SK-N-SH (cell line): ENCODE results near the gene TECPR2.

Experiments
- CHD2 ChIP-seq: fragments of 150-350 bp; IDR thresholded peaks from 2 replicates; pipeline ENCODE4 v1.6.1; 2018; ENCODE audit warnings: low read length; ENCODE audit not compliant: partially characterized antibody
- GATA2 ChIP-seq: sonication (generic); formaldehyde crosslinking; IDR thresholded peaks from 2 replicates; pipeline ENCODE4 v1.5.0; 2020; ENCODE audit warnings: mild to moderate bottlenecking, missing genetic modification reagents
- JUND ChIP-seq: IDR thresholded peaks from 2 replicates; pipeline ENCODE4 v1.4.0; 2012
- POLR2AphosphoS5 ChIP-seq: IDR thresholded peaks from 2 replicates; pipeline ENCODE4 v1.6.1; 2012; ENCODE audit warnings: low read depth, low read length
- RCOR1 ChIP-seq: fragments of 150-350 bp; IDR thresholded peaks from 2 replicates; pipeline ENCODE4 v1.6.1; 2017; ENCODE audit warnings: antibody characterized with exemption, low read length
- RFX5 ChIP-seq: IDR thresholded peaks from 2 replicates; pipeline ENCODE4 v1.6.1; 2012; ENCODE audit warnings: mild to moderate bottlenecking, improper control_type of control experiment, low read length
- SMC3 ChIP-seq: IDR thresholded peaks from 2 replicates; pipeline ENCODE4 v1.6.1; 2012; ENCODE audit warnings: low read depth, low read length, improper control_type of control experiment
- TEAD4 ChIP-seq: IDR thresholded peaks from 2 replicates; pipeline ENCODE4 v1.4.0; 2012; ENCODE audit warnings: mild to moderate bottlenecking, borderline replicate concordance; ENCODE audit not compliant: insufficient read depth
- TF ChIP-seq, protein P1 (sequence below): fragments of 200-600 bp; sonication (generic); IDR thresholded peaks from 2 replicates; pipeline ENCODE4 v1.6.1; 2017; ENCODE audit warnings: antibody characterized with exemption, mild to moderate bottlenecking, moderate library complexity
- TF ChIP-seq, protein P2 (sequence below): IDR thresholded peaks from 2 replicates; pipeline ENCODE4 v1.4.0; 2012; ENCODE audit warnings: low read depth, borderline replicate concordance
- TF ChIP-seq, protein P3 (sequence below): IDR thresholded peaks from 2 replicates; pipeline ENCODE4; 2012
- TF ChIP-seq, protein P4 (sequence below): IDR thresholded peaks from 2 replicates; pipeline ENCODE4 v1.4.0; 2012; ENCODE audit warnings: low read depth, borderline replicate concordance
- TF ChIP-seq, protein P5 (sequence below): IDR thresholded peaks from 2 replicates; pipeline ENCODE4 v1.6.1; 2012; ENCODE audit warnings: mild to moderate bottlenecking, low read depth, low read length, moderate library complexity
- TF ChIP-seq, protein P6 (sequence below): fragments of 150-350 bp; IDR thresholded peaks from 2 replicates; pipeline ENCODE4 v1.6.1; 2017; ENCODE audit warnings: antibody characterized with exemption, low read length, low read depth, borderline replicate concordance

DNA sequence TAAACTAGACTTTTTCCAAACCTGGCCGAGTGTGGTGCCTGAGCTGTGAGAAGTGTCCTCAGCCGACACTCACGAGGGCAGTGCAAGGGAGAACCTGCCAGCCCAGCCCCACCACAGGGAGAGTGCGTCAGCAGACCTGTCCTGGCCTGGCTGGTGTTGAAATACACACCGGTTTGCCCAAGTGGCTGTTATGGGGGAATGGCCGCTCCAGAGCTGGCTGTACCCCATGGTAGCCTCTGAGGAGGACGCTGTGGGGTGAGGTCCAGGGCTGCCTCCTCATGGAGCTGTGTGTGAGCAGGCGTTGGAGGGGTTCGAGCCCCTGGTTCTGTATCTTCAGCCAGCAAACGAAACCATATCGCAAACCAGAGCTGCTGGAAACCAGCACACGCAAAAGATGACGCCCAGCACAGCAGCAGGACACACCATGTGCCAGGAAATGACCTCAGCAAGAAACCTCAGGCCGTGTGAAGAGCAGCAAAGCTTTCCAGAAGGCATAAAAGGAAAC, 137.5 kb downstream of the TECPR2 start:
- TF ChIP-seq, protein P1, sequence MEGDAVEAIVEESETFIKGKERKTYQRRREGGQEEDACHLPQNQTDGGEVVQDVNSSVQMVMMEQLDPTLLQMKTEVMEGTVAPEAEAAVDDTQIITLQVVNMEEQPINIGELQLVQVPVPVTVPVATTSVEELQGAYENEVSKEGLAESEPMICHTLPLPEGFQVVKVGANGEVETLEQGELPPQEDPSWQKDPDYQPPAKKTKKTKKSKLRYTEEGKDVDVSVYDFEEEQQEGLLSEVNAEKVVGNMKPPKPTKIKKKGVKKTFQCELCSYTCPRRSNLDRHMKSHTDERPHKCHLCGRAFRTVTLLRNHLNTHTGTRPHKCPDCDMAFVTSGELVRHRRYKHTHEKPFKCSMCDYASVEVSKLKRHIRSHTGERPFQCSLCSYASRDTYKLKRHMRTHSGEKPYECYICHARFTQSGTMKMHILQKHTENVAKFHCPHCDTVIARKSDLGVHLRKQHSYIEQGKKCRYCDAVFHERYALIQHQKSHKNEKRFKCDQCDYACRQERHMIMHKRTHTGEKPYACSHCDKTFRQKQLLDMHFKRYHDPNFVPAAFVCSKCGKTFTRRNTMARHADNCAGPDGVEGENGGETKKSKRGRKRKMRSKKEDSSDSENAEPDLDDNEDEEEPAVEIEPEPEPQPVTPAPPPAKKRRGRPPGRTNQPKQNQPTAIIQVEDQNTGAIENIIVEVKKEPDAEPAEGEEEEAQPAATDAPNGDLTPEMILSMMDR: no peak
- TF ChIP-seq JUND (no peak), CHD2 (no peak), POLR2AphosphoS5 (no peak), RFX5 (no peak), RCOR1 (no peak), GATA2 (CRISPR knock-in tag) (no peak), TEAD4 (no peak), SMC3 (no peak)
- TF ChIP-seq, protein P2, sequence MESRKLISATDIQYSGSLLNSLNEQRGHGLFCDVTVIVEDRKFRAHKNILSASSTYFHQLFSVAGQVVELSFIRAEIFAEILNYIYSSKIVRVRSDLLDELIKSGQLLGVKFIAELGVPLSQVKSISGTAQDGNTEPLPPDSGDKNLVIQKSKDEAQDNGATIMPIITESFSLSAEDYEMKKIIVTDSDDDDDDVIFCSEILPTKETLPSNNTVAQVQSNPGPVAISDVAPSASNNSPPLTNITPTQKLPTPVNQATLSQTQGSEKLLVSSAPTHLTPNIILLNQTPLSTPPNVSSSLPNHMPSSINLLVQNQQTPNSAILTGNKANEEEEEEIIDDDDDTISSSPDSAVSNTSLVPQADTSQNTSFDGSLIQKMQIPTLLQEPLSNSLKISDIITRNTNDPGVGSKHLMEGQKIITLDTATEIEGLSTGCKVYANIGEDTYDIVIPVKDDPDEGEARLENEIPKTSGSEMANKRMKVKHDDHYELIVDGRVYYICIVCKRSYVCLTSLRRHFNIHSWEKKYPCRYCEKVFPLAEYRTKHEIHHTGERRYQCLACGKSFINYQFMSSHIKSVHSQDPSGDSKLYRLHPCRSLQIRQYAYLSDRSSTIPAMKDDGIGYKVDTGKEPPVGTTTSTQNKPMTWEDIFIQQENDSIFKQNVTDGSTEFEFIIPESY: no peak
- TF ChIP-seq, protein P3, sequence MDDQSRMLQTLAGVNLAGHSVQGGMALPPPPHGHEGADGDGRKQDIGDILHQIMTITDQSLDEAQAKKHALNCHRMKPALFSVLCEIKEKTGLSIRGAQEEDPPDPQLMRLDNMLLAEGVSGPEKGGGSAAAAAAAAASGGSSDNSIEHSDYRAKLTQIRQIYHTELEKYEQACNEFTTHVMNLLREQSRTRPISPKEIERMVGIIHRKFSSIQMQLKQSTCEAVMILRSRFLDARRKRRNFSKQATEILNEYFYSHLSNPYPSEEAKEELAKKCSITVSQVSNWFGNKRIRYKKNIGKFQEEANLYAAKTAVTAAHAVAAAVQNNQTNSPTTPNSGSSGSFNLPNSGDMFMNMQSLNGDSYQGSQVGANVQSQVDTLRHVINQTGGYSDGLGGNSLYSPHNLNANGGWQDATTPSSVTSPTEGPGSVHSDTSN: no peak
- TF ChIP-seq, protein P4, sequence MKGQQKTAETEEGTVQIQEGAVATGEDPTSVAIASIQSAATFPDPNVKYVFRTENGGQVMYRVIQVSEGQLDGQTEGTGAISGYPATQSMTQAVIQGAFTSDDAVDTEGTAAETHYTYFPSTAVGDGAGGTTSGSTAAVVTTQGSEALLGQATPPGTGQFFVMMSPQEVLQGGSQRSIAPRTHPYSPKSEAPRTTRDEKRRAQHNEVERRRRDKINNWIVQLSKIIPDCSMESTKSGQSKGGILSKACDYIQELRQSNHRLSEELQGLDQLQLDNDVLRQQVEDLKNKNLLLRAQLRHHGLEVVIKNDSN: no peak
- TF ChIP-seq, protein P5, sequence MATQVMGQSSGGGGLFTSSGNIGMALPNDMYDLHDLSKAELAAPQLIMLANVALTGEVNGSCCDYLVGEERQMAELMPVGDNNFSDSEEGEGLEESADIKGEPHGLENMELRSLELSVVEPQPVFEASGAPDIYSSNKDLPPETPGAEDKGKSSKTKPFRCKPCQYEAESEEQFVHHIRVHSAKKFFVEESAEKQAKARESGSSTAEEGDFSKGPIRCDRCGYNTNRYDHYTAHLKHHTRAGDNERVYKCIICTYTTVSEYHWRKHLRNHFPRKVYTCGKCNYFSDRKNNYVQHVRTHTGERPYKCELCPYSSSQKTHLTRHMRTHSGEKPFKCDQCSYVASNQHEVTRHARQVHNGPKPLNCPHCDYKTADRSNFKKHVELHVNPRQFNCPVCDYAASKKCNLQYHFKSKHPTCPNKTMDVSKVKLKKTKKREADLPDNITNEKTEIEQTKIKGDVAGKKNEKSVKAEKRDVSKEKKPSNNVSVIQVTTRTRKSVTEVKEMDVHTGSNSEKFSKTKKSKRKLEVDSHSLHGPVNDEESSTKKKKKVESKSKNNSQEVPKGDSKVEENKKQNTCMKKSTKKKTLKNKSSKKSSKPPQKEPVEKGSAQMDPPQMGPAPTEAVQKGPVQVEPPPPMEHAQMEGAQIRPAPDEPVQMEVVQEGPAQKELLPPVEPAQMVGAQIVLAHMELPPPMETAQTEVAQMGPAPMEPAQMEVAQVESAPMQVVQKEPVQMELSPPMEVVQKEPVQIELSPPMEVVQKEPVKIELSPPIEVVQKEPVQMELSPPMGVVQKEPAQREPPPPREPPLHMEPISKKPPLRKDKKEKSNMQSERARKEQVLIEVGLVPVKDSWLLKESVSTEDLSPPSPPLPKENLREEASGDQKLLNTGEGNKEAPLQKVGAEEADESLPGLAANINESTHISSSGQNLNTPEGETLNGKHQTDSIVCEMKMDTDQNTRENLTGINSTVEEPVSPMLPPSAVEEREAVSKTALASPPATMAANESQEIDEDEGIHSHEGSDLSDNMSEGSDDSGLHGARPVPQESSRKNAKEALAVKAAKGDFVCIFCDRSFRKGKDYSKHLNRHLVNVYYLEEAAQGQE: no peak
- TF ChIP-seq, protein P6, sequence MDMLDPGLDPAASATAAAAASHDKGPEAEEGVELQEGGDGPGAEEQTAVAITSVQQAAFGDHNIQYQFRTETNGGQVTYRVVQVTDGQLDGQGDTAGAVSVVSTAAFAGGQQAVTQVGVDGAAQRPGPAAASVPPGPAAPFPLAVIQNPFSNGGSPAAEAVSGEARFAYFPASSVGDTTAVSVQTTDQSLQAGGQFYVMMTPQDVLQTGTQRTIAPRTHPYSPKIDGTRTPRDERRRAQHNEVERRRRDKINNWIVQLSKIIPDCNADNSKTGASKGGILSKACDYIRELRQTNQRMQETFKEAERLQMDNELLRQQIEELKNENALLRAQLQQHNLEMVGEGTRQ: no peak
